Medulla oblongata (tissue), 1 donor: ENCODE data around the gene SUPT4H1.

Source experiments
- DNase-seq: peaks from one replicate; pipeline ENCODE4 v3.0.0-alpha.2; 2015; ENCODE audit errors: extremely low spot score

SUPT4H1 gene

GRCh38 chr17:58380207-58381123 lies 28.5 kb upstream of the SUPT4H1 start:
- DNase-seq: no peak

- no peak for DNase-seq
Observed at GRCh38 chr17:58379511-58379824, 27.5 kb upstream of the SUPT4H1 start.

- DNase-seq: no peak
Observed at GRCh38 chr17:58378733-58379510, 26.9 kb upstream of the SUPT4H1 start.

- DNase-seq: no peak
Observed at GRCh38 chr17:58377661-58378060, 25.7 kb upstream of the SUPT4H1 start.

- DNase-seq: no peak
Observed at GRCh38 chr17:58377093-58377601, 25.1 kb upstream of the SUPT4H1 start.

- DNase-seq: no peak
Observed at GRCh38 chr17:58376472-58377000, 24.5 kb upstream of the SUPT4H1 start.

GRCh38 chr17:58375811-58376210 lies 23.8 kb upstream of the SUPT4H1 start:
- DNase-seq: no peak

- no peak for DNase-seq
Observed at GRCh38 chr17:58375256-58375655, 23.3 kb upstream of the SUPT4H1 start.

GRCh38 chr17:58373923-58374322 lies 21.9 kb upstream of the SUPT4H1 start:
- DNase-seq: no peak

GRCh38 chr17:58373003-58373402 lies 21.0 kb upstream of the SUPT4H1 start:
- no peak for DNase-seq

GRCh38 chr17:58371300-58371950 lies 19.4 kb upstream of the SUPT4H1 start:
- no peak for DNase-seq

GRCh38 chr17:58370716-58371115 lies 18.7 kb upstream of the SUPT4H1 start:
- DNase-seq: no peak

GRCh38 chr17:58370309-58370708 lies 18.3 kb upstream of the SUPT4H1 start:
- no peak for DNase-seq

GRCh38 chr17:58369214-58370031 lies 17.4 kb upstream of the SUPT4H1 start:
- no peak for DNase-seq

GRCh38 chr17:58368860-58369213 lies 16.8 kb upstream of the SUPT4H1 start:
- no peak for DNase-seq

GRCh38 chr17:58367461-58367860 lies 15.5 kb upstream of the SUPT4H1 start:
- DNase-seq: no peak

GRCh38 chr17:58365980-58366595 lies 14.1 kb upstream of the SUPT4H1 start:
- DNase-seq: no peak

GRCh38 chr17:58365185-58365979 lies 13.4 kb upstream of the SUPT4H1 start:
- no peak for DNase-seq

GRCh38 chr17:58364270-58364942 lies 12.4 kb upstream of the SUPT4H1 start:
- DNase-seq: no peak
